Endothelial cell of umbilical vein (primary cell): ENCODE data around the gene ARHGAP15. TPM values are rescaled to one million over a fixed set of nuclear protein-coding genes. Genes with fewer than 3 reads are reported as not detected.

ENCODE experiments used
- BruUV-seq: library from RNA; stranded (reverse); fragments of 400-500 nt; replicated peaks from 2 replicates; lab custom pipeline; 2021; lab: Mats Ljungman, UMichigan
- CTCF ChIA-PET: fragments of 300-600, 350-600 bp; sonication (Branson Sonifier 250); formaldehyde crosslinking; loops from one replicate; lab custom pipeline; 2021; ENCODE audit warnings: antibody characterized with exemption, inconsistent platforms; lab: Charles Lee
- POLR2A ChIA-PET: fragments of 300-600, 350-600 bp; sonication (Branson Sonifier 250); formaldehyde crosslinking; loops from one replicate; lab custom pipeline; 2021; ENCODE audit warnings: antibody characterized with exemption, inconsistent platforms; lab: Charles Lee
- DNase-seq: peaks from one replicate; pipeline ENCODE4 v3.0.0-alpha.2; 2011; ENCODE audit warnings: low read depth, low spot score
- FAIRE-seq: peaks from 2 replicates; lab custom pipeline; 2011; peaks lifted over from hg19 to GRCh38; lab: Jason Lieb, UNC
- H2AFZ ChIP-seq: 2 replicates; pipeline ENCODE4 v1.6.0; 2012; ENCODE audit warnings: low read depth, low read length, control low read depth, inconsistent platforms
- H3K27ac ChIP-seq: 2 replicates; pipeline ENCODE4 v1.5.1; 2011; ENCODE audit warnings: low read depth, mild to moderate bottlenecking, control low read depth, low read length, moderate library complexity; ENCODE audit not compliant: insufficient read depth
- H3K27me3 ChIP-seq, 2 experiments: 2 replicates each; pipeline versions ENCODE4 v1.6.0 to v1.6.1; 2011; ENCODE audit warnings: low read length in 2 of 2, mixed read lengths in 1 of 2; ENCODE audit not compliant: control insufficient read depth in 2 of 2, insufficient read depth in 2 of 2
- H3K36me3 ChIP-seq, 2 experiments: 2 replicates in 1 of 2; 3 replicates in 1 of 2; pipeline ENCODE4 v1.5.1; 2011; ENCODE audit warnings: low read length in 2 of 2, mild to moderate bottlenecking in 1 of 2, moderate library complexity in 1 of 2; ENCODE audit not compliant: control insufficient read depth in 2 of 2, insufficient read depth in 2 of 2; ENCODE audit errors: extremely low read depth in 1 of 2
- H3K4me1 ChIP-seq: 3 replicates; pipeline ENCODE4 v1.5.1; 2011; ENCODE audit warnings: mild to moderate bottlenecking, low read length; ENCODE audit not compliant: control insufficient read depth, insufficient read depth; ENCODE audit errors: extremely low read depth
- H3K4me2 ChIP-seq: 2 replicates; pipeline ENCODE4 v1.6.1; 2011; ENCODE audit warnings: low read length, control low read depth, mixed read lengths; ENCODE audit not compliant: insufficient read depth
- H3K4me3 ChIP-seq, 3 experiments: fragments of 200-600 bp in 1 of 3; sonication (generic), shearing (Covaris generic) in 1 of 3; replicated peaks in 1 of 3; 2 replicates each; pipeline ENCODE4 v1.5.1; 2011 to 2016; ENCODE audit warnings: control low read depth in 3 of 3, low read length in 3 of 3, mild to moderate bottlenecking in 2 of 3, inconsistent platforms in 1 of 3, low read depth in 1 of 3, moderate library complexity in 1 of 3; ENCODE audit not compliant: insufficient read depth in 1 of 3
- H3K79me2 ChIP-seq: 2 replicates; pipeline ENCODE4 v1.6.0; 2012; ENCODE audit warnings: low read length, inconsistent platforms; ENCODE audit not compliant: control insufficient read depth, insufficient read depth
- H3K9ac ChIP-seq: replicated peaks from 2 replicates; pipeline ENCODE3; 2011; ENCODE audit warnings: low read length, control low read depth; ENCODE audit not compliant: insufficient read depth; ENCODE audit errors: extremely low read depth
- H3K9me1 ChIP-seq: replicated peaks from 3 replicates; pipeline ENCODE4 v1.6.0; 2011; ENCODE audit warnings: mild to moderate bottlenecking, low read length; ENCODE audit not compliant: control insufficient read depth, insufficient read depth; ENCODE audit errors: extremely low read depth
- H3K9me3 ChIP-seq: replicated peaks from 2 replicates; pipeline ENCODE4 v1.5.1; 2012; ENCODE audit warnings: low read length, inconsistent platforms; ENCODE audit not compliant: control insufficient read depth, insufficient read depth
- H4K20me1 ChIP-seq: replicated peaks from 2 replicates; pipeline ENCODE3; 2011; ENCODE audit warnings: mild to moderate bottlenecking, low read length; ENCODE audit not compliant: control insufficient read depth, insufficient read depth; ENCODE audit errors: extremely low read depth
- CTCF ChIP-seq, 2 donors: IDR thresholded peaks; 1 replicate in 1 of 2; 2 replicates in 1 of 2; pipeline ENCODE4 v1.5.1; 2011; ENCODE audit warnings: low read length in 2 of 2, mild to moderate bottlenecking in 2 of 2, moderate library complexity in 2 of 2, control low read depth in 1 of 2, inconsistent platforms in 1 of 2, low read depth in 1 of 2; ENCODE audit not compliant: insufficient read depth in 1 of 2; ENCODE audit errors: extremely low read depth in 1 of 2
- EZH2 ChIP-seq: IDR thresholded peaks from 2 replicates; pipeline ENCODE4 v1.6.1; 2012; ENCODE audit warnings: borderline replicate concordance, low read depth, mild to moderate bottlenecking, moderate library complexity, low read length, inconsistent platforms; ENCODE audit not compliant: severe bottlenecking
- FOS ChIP-seq: IDR thresholded peaks from 2 replicates; pipeline ENCODE4 v1.6.1; 2011; ENCODE audit warnings: mild to moderate bottlenecking, low read length, moderate library complexity, borderline replicate concordance; ENCODE audit not compliant: insufficient read depth
- GATA2 ChIP-seq: IDR thresholded peaks from 2 replicates; pipeline ENCODE4 v1.7.0; 2011; ENCODE audit warnings: low read depth, mild to moderate bottlenecking, moderate library complexity, mixed read lengths, low read length; ENCODE audit not compliant: insufficient read length, insufficient read depth
- JUN ChIP-seq: IDR thresholded peaks from 2 replicates; pipeline ENCODE4 v1.6.1; 2011; ENCODE audit warnings: borderline replicate concordance, low read depth; ENCODE audit not compliant: insufficient read length, insufficient read depth
- MAX ChIP-seq: IDR thresholded peaks from 2 replicates; pipeline ENCODE4 v1.6.1; 2011; ENCODE audit not compliant: insufficient read depth, insufficient read length
- MYC ChIP-seq: IDR thresholded peaks from one replicate; pipeline ENCODE4 v1.6.1; 2011; ENCODE audit warnings: mild to moderate bottlenecking, low read depth, low read length
- POLR2A ChIP-seq: IDR thresholded peaks from 2 replicates; pipeline ENCODE4 v1.6.1; 2012; ENCODE audit warnings: low read depth, mild to moderate bottlenecking, control low read depth, low read length
- POLR2AphosphoS5 ChIP-seq: IDR thresholded peaks from 2 replicates; pipeline ENCODE4 v1.6.1; 2012; ENCODE audit warnings: low read depth, mild to moderate bottlenecking, control low read depth, low read length, moderate library complexity; ENCODE audit not compliant: insufficient read depth
- dilution Hi-C: fragments of 300-500 bp; cut with MboI; formaldehyde crosslinking; loops from one replicate; pipeline ENCODE4 v1.15.0; 2019; ENCODE audit warnings: low sequenced_read_pairs; ENCODE audit not compliant: extremely low pct_ligation_motif_present
- intact Hi-C: fragments of 100-400 bp; cut with micrococcal nuclease; formaldehyde crosslinking; loops from one replicate; pipeline ENCODE4 v1.10.0; 2022
- polyA plus RNA-seq, 4 experiments: library from polyadenylated mRNA; depleted of rRNA in 3 of 4; stranded (reverse) in 3 of 4; unstranded in 1 of 4; fragments of >200 nt; gene quantifications; 2 replicates each; pipeline versions ENCODE4 v1.2.1 to v1.2.3, GENCODE V29; 2011 to 2012; ENCODE audit warnings: missing spikeins in 1 of 4
- total RNA-seq: library from RNA; stranded (reverse); gene quantifications from 2 replicates; pipeline ENCODE4 v1.2.3, GENCODE V29; 2021

The ARHGAP15 gene
- total and polyA plus RNA-seq, 2 donors (not counting 3 experiments of a cell fraction or from before 2014, with no cell fraction given), result not detected

- Histone ChIP-seq H3K9me3 (no peaks in the 10 kb centered on the region), H3K4me1 (no peaks in the 10 kb centered on the region), H3K4me3 (no peak overlapping the region), H3K9me1 (no peaks in the 10 kb centered on the region), H3K4me2 (no peak overlapping the region), H3K36me3 (no peaks in the 10 kb centered on the region), H3K9ac (no peak overlapping the region), H3K79me2 (no peaks in the 10 kb centered on the region), H3K27me3 (no peaks in the 10 kb centered on the region), H3K27ac (no peak overlapping the region), H2AFZ (no peak overlapping the region), H4K20me1 (no peaks in the 10 kb centered on the region)
- ChIA-PET POLR2A (no interaction called here), CTCF (interaction anchor here (1.2 kb wide), 1 partner anchor 8 kb away, joined by 3 read pairs; no protein-coding TSS in a partner anchor)
- intact Hi-C loops, result no loop called here
- no peak for DNase-seq
- no TSS peak for BruUV-seq
- no peak for FAIRE-seq
- dilution Hi-C loops, result no loop called here
- TF ChIP-seq MAX (no peak), JUN (no peak), EZH2 (no peak), GATA2 (no peak), POLR2A (no peak), POLR2AphosphoS5 (no peak), MYC (no peak), CTCF (IDR thresholded peaks at IDR 0.05; ENCODE audit: extremely low read depth in 1 of 2, insufficient read depth in 1 of 2, low read depth in 1 of 2, low read length in 2 of 2) (no peak), FOS (no peak)
Observed at GRCh38 chr2:143384111-143384510, 254.9 kb downstream of the ARHGAP15 start.
